ENCODE measurements around the gene DENND2D.
A peak's percentile ranks its signal among the peaks of the same experiment; 100 is the strongest.

DENND2D gene

GRCh38 chr1:111195002-111195684 is 5.3 kb downstream of the DENND2D start:
- Histone ChIP-seq H3K36me3 (peaks cover 81% of the 10 kb centered on the region), H3K9me3 (no peaks in the 10 kb centered on the region), H3K4me3 (ENCODE audit: low read depth in 1 of 2, low read length in 1 of 2) (no peak overlapping the region), H3K27me3 (no peaks in the 10 kb centered on the region), H3K27ac (peak overlapping the region; percentile 81), H3K4me1 (ENCODE audit: control insufficient read depth in 1 of 2, insufficient read depth in 1 of 2, low read depth in 1 of 2, low read length in 1 of 2) (peaks cover 34 to 51% of the 10 kb centered on the region in 2 experiments)
- TF ChIP-seq CTCF (IDR thresholded peaks at IDR 0.05) = no peak

GRCh38 chr1:111193712-111194480 is 6.5 kb downstream of the DENND2D start:
- H3K9me3 ChIP-seq = no peaks in the 10 kb centered on the region
- H3K4me3 ChIP-seq (ENCODE audit: low read depth in 1 of 2, low read length in 1 of 2) = no peak overlapping the region
- peak overlapping the region; percentile 81 for H3K27ac ChIP-seq
- H3K36me3 ChIP-seq = peaks cover 89% of the 10 kb centered on the region
- H3K4me1 ChIP-seq (ENCODE audit: control insufficient read depth in 1 of 2, insufficient read depth in 1 of 2, low read depth in 1 of 2, low read length in 1 of 2) = peaks cover 24 to 48% of the 10 kb centered on the region in 2 experiments
- TF ChIP-seq CTCF (IDR thresholded peaks at IDR 0.05) = no peak
- H3K27me3 ChIP-seq = no peaks in the 10 kb centered on the region

GRCh38 chr1:111192658-111193519 is 7.6 kb downstream of the DENND2D start:
- peaks cover 24 to 50% of the 10 kb centered on the region in 2 experiments for H3K4me1 ChIP-seq (ENCODE audit: control insufficient read depth in 1 of 2, insufficient read depth in 1 of 2, low read depth in 1 of 2, low read length in 1 of 2)
- peak overlapping the region; percentile 81 for H3K27ac ChIP-seq

GRCh38 chr1:111192074-111192473 is 8.4 kb downstream of the DENND2D start:
- H3K27ac ChIP-seq = peak overlapping the region; percentile 81
- no peak overlapping the region for H3K4me3 ChIP-seq (ENCODE audit: low read depth in 1 of 2, low read length in 1 of 2)
- H3K36me3 ChIP-seq = peaks cover 89% of the 10 kb centered on the region
- no peak for TF ChIP-seq CTCF (IDR thresholded peaks at IDR 0.05)
- no peaks in the 10 kb centered on the region for H3K27me3 ChIP-seq
- H3K4me1 ChIP-seq (ENCODE audit: control insufficient read depth in 1 of 2, insufficient read depth in 1 of 2, low read depth in 1 of 2, low read length in 1 of 2) = peaks cover 24 to 50% of the 10 kb centered on the region in 2 experiments
- no peaks in the 10 kb centered on the region for H3K9me3 ChIP-seq

More at GRCh38 chr1:111192658-111193519, 7.6 kb downstream of the DENND2D start:
- Histone ChIP-seq H3K36me3 (peaks cover 89% of the 10 kb centered on the region), H3K27me3 (no peaks in the 10 kb centered on the region), H3K4me3 (ENCODE audit: low read depth in 1 of 2, low read length in 1 of 2) (peak overlapping the region in 1 of 2 experiments; percentile 8), H3K9me3 (no peaks in the 10 kb centered on the region)
- TF ChIP-seq CTCF (IDR thresholded peaks at IDR 0.05) = no peak

GRCh38 chr1:111191496-111191895 is 8.9 kb downstream of the DENND2D start:
- Histone ChIP-seq H3K27me3 (no peaks in the 10 kb centered on the region), H3K4me1 (ENCODE audit: control insufficient read depth in 1 of 2, insufficient read depth in 1 of 2, low read depth in 1 of 2, low read length in 1 of 2) (peaks cover 27 to 52% of the 10 kb centered on the region in 2 experiments), H3K36me3 (peaks cover 89% of the 10 kb centered on the region), H3K4me3 (ENCODE audit: low read depth in 1 of 2, low read length in 1 of 2) (no peak overlapping the region), H3K27ac (no peak overlapping the region), H3K9me3 (no peaks in the 10 kb centered on the region)
- TF ChIP-seq CTCF (IDR thresholded peaks at IDR 0.05) = no peak

All from neutrophil (primary cell).